ENCODE data around the gene TUBA1C. TPM values are rescaled to one million over a fixed set of nuclear protein-coding genes. Genes with fewer than 3 reads are reported as not detected.

Gene TUBA1C
- total and polyA plus RNA-seq, 9 of the 15 experiments (the other 6 are each of a cell fraction or from before 2014, with no cell fraction given): 755 to 3,012 (median 914) TPM

- TF ChIP-seq, protein P1, sequence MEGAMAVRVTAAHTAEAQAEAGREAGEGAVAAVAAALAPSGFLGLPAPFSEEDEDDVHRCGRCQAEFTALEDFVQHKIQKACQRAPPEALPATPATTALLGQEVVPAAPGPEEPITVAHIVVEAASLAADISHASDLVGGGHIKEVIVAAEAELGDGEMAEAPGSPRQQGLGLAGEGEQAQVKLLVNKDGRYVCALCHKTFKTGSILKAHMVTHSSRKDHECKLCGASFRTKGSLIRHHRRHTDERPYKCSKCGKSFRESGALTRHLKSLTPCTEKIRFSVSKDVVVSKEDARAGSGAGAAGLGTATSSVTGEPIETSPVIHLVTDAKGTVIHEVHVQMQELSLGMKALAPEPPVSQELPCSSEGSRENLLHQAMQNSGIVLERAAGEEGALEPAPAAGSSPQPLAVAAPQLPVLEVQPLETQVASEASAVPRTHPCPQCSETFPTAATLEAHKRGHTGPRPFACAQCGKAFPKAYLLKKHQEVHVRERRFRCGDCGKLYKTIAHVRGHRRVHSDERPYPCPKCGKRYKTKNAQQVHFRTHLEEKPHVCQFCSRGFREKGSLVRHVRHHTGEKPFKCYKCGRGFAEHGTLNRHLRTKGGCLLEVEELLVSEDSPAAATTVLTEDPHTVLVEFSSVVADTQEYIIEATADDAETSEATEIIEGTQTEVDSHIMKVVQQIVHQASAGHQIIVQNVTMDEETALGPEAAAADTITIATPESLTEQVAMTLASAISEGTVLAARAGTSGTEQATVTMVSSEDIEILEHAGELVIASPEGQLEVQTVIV (CRISPR knock-in tag; IDR thresholded peaks at IDR 0.05; ENCODE audit: borderline replicate concordance): no peak
- peak; percentile 70 for TF ChIP-seq RBBP5 (IDR thresholded peaks at IDR 0.05; ENCODE audit: borderline replicate concordance, insufficient read depth, low read length, poor library complexity, severe bottlenecking)
- peak; percentile 92 for TF ChIP-seq GATAD2A (IDR thresholded peaks at IDR 0.05)
- 0 out of 2 replicates have a peak, but pooled peaks have one; percentile 100 for TF ChIP-seq FOXM1 (IDR thresholded peaks at IDR 0.05; ENCODE audit: low read depth)
- TF ChIP-seq FOXM1 (CRISPR knock-in tag; IDR thresholded peaks at IDR 0.05; ENCODE audit: low read depth): no peak
- TF ChIP-seq, protein P2, sequence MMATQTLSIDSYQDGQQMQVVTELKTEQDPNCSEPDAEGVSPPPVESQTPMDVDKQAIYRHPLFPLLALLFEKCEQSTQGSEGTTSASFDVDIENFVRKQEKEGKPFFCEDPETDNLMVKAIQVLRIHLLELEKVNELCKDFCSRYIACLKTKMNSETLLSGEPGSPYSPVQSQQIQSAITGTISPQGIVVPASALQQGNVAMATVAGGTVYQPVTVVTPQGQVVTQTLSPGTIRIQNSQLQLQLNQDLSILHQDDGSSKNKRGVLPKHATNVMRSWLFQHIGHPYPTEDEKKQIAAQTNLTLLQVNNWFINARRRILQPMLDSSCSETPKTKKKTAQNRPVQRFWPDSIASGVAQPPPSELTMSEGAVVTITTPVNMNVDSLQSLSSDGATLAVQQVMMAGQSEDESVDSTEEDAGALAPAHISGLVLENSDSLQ (IDR thresholded peaks at IDR 0.05): peak; percentile 85
- peak; percentile 48; the same call in 1 of the 2 replicates for TF ChIP-seq RREB1 (CRISPR knock-in tag; IDR thresholded peaks at IDR 0.05)
- TF ChIP-seq, protein P3, sequence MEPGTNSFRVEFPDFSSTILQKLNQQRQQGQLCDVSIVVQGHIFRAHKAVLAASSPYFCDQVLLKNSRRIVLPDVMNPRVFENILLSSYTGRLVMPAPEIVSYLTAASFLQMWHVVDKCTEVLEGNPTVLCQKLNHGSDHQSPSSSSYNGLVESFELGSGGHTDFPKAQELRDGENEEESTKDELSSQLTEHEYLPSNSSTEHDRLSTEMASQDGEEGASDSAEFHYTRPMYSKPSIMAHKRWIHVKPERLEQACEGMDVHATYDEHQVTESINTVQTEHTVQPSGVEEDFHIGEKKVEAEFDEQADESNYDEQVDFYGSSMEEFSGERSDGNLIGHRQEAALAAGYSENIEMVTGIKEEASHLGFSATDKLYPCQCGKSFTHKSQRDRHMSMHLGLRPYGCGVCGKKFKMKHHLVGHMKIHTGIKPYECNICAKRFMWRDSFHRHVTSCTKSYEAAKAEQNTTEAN (CRISPR knock-in tag; IDR thresholded peaks at IDR 0.05): peak; percentile 7; the same call in 1 of the 2 replicates
- TF ChIP-seq ETV5 (CRISPR knock-in tag; IDR thresholded peaks at IDR 0.05; ENCODE audit: low read depth): peak; percentile 60; the same call in 1 of the 2 replicates
- TF ChIP-seq HDAC1 (IDR thresholded peaks at IDR 0.05): peak in 1 of 2 experiments; percentile 82; a peak in 2 of 4 replicates
- peak; percentile 97 for TF ChIP-seq EGR1 (conservative IDR thresholded peaks at IDR 0.05)
- 0 out of 2 replicates have a peak, but pooled peaks have one; percentile 0 for TF ChIP-seq SOX6 (IDR thresholded peaks at IDR 0.05)
- TF ChIP-seq ESRRB (CRISPR knock-in tag; IDR thresholded peaks at IDR 0.05; ENCODE audit: borderline replicate concordance): no peak
These were observed 413 bp upstream of the TUBA1C start (continued) for GRCh38 chr12:49264466-49264872.

Measured in K562 (cell line).